ENCODE results near the gene R3HDM2. TPM values are rescaled to one million over a fixed set of nuclear protein-coding genes. Genes with fewer than 3 reads are reported as not detected.

R3HDM2 gene
- total and polyA plus RNA-seq, 4 donors: 18.1 to 60.7 (median 30.6) TPM

GRCh38 chr12:57381693-57382220, 49.1 kb downstream of the R3HDM2 start:
- Histone ChIP-seq H3K4me1 (ENCODE audit: control insufficient read depth in 5 of 5, insufficient read depth in 5 of 5, low read length in 5 of 5) (no peaks in the 10 kb centered on the region), H3K27me3 (ENCODE audit: control insufficient read depth in 3 of 3, insufficient read depth in 3 of 3, low read length in 2 of 3) (no peaks in the 10 kb centered on the region), H3K27ac (ENCODE audit: low read depth in 1 of 2, low read length in 1 of 2) (no peak overlapping the region), H3K9ac (ENCODE audit: insufficient read depth in 1 of 2, low read length in 2 of 2) (no peak overlapping the region), H3K9me3 (ENCODE audit: control insufficient read depth in 4 of 4, insufficient read depth in 3 of 4, low read length in 3 of 4) (no peaks in the 10 kb centered on the region), H3K4me3 (no peak overlapping the region), H3K36me3 (ENCODE audit: control insufficient read depth in 4 of 4, insufficient read depth in 4 of 4, low read length in 4 of 4) (peaks cover 0 to 2% (median under 1%) of the 10 kb centered on the region in 4 donors)
- TF ChIP-seq CTCF (IDR thresholded peaks at IDR 0.05; ENCODE audit: control extremely low read depth, extremely low read depth): no peak
- ATAC-seq (ENCODE audit: insufficient read depth, low FRiP score) (no peak), DNase-seq (no peak)
- 91% methylated on average over 2 of the region's 2 CpGs for WGBS, 2 donors

- no peak for ATAC-seq (ENCODE audit: insufficient read depth, low FRiP score)
- no peaks in the 10 kb centered on the region for H3K4me1 ChIP-seq (ENCODE audit: control insufficient read depth in 5 of 5, insufficient read depth in 5 of 5, low read length in 5 of 5)
- H3K36me3 ChIP-seq (ENCODE audit: control insufficient read depth in 4 of 4, insufficient read depth in 4 of 4, low read length in 4 of 4): peaks cover 0 to 2% (median 0%) of the 10 kb centered on the region in 4 donors
- WGBS, 2 donors: 60 to 88% methylated on average over 1 of the region's 1 CpG
- no peaks in the 10 kb centered on the region for H3K27me3 ChIP-seq (ENCODE audit: control insufficient read depth in 3 of 3, insufficient read depth in 3 of 3, low read length in 2 of 3)
- no peaks in the 10 kb centered on the region for H3K9me3 ChIP-seq (ENCODE audit: control insufficient read depth in 4 of 4, insufficient read depth in 3 of 4, low read length in 3 of 4)
- TF ChIP-seq CTCF (IDR thresholded peaks at IDR 0.05; ENCODE audit: control extremely low read depth, extremely low read depth): no peak
- no peak for DNase-seq
- no peak overlapping the region for H3K9ac ChIP-seq (ENCODE audit: insufficient read depth in 1 of 2, low read length in 2 of 2)
- no peak overlapping the region for H3K27ac ChIP-seq (ENCODE audit: low read depth in 1 of 2, low read length in 1 of 2)
- no peak overlapping the region for H3K4me3 ChIP-seq
Observed at GRCh38 chr12:57380300-57380699, 50.5 kb downstream of the R3HDM2 start.

- DNase-seq (peak in 1 of 3 donors; percentile 4), ATAC-seq (ENCODE audit: insufficient read depth, low FRiP score) (no peak)
- Histone ChIP-seq H3K36me3 (ENCODE audit: control insufficient read depth in 4 of 4, insufficient read depth in 4 of 4, low read length in 4 of 4) (peaks cover 0 to 2% (median 0%) of the 10 kb centered on the region in 4 donors), H3K9me3 (ENCODE audit: control insufficient read depth in 4 of 4, insufficient read depth in 3 of 4, low read length in 3 of 4) (no peaks in the 10 kb centered on the region), H3K9ac (ENCODE audit: insufficient read depth in 1 of 2, low read length in 2 of 2) (no peak overlapping the region), H3K4me1 (ENCODE audit: control insufficient read depth in 5 of 5, insufficient read depth in 5 of 5, low read length in 5 of 5) (peaks cover 0 to 3% (median 0%) of the 10 kb centered on the region in 5 donors), H3K4me3 (no peak overlapping the region), H3K27ac (ENCODE audit: low read depth in 1 of 2, low read length in 1 of 2) (no peak overlapping the region), H3K27me3 (ENCODE audit: control insufficient read depth in 3 of 3, insufficient read depth in 3 of 3, low read length in 2 of 3) (no peaks in the 10 kb centered on the region)
- no peak for TF ChIP-seq CTCF (IDR thresholded peaks at IDR 0.05; ENCODE audit: control extremely low read depth, extremely low read depth)
- WGBS, 2 donors: 86 to 96% methylated on average over 3 of the region's 3 CpGs
Observed at GRCh38 chr12:57377103-57377840, 53.6 kb downstream of the R3HDM2 start.

Measured in lung (tissue), 12 donors.